ENCODE results near the gene ALKBH7.

GRCh38 chr19:6409346-6409745 lies 36.8 kb downstream of the ALKBH7 start:
- TF ChIP-seq EZH2 (IDR thresholded peaks at IDR 0.05; ENCODE audit: low read length, unreplicated experiment) (no peak), CTCF (conservative IDR thresholded peaks at IDR 0.05; ENCODE audit: low read depth, low read length) (no peak), EZH2phosphoT487 (IDR thresholded peaks at IDR 0.05; ENCODE audit: borderline replicate concordance, low read length) (no peak)

Measured in PC-3 (cell line).